Endothelial cell of umbilical vein (primary cell): ENCODE results near the gene PSENEN. TPM values are rescaled to one million over a fixed set of nuclear protein-coding genes. Genes with fewer than 3 reads are reported as not detected.

Experiments
- BruUV-seq: library from RNA; stranded (reverse); fragments of 400-500 nt; replicated peaks from 2 replicates; lab custom pipeline; 2021; lab: Mats Ljungman, UMichigan
- CTCF ChIA-PET: fragments of 300-600, 350-600 bp; sonication (Branson Sonifier 250); formaldehyde crosslinking; loops from one replicate; lab custom pipeline; 2021; ENCODE audit warnings: antibody characterized with exemption, inconsistent platforms; lab: Charles Lee
- POLR2A ChIA-PET: fragments of 300-600, 350-600 bp; sonication (Branson Sonifier 250); formaldehyde crosslinking; loops from one replicate; lab custom pipeline; 2021; ENCODE audit warnings: antibody characterized with exemption, inconsistent platforms; lab: Charles Lee
- DNase-seq: peaks from one replicate; pipeline ENCODE4 v3.0.0-alpha.2; 2011; ENCODE audit warnings: low read depth, low spot score
- FAIRE-seq: peaks from 2 replicates; lab custom pipeline; 2011; peaks lifted over from hg19 to GRCh38; lab: Jason Lieb, UNC
- H2AFZ ChIP-seq: 2 replicates; pipeline ENCODE4 v1.6.0; 2012; ENCODE audit warnings: low read depth, low read length, control low read depth, inconsistent platforms
- H3K27ac ChIP-seq: 2 replicates; pipeline ENCODE4 v1.5.1; 2011; ENCODE audit warnings: low read depth, mild to moderate bottlenecking, control low read depth, low read length, moderate library complexity; ENCODE audit not compliant: insufficient read depth
- H3K27me3 ChIP-seq, 2 experiments: 2 replicates each; pipeline versions ENCODE4 v1.6.0 to v1.6.1; 2011; ENCODE audit warnings: low read length in 2 of 2, mixed read lengths in 1 of 2; ENCODE audit not compliant: control insufficient read depth in 2 of 2, insufficient read depth in 2 of 2
- H3K36me3 ChIP-seq, 2 experiments: 2 replicates in 1 of 2; 3 replicates in 1 of 2; pipeline ENCODE4 v1.5.1; 2011; ENCODE audit warnings: low read length in 2 of 2, mild to moderate bottlenecking in 1 of 2, moderate library complexity in 1 of 2; ENCODE audit not compliant: control insufficient read depth in 2 of 2, insufficient read depth in 2 of 2; ENCODE audit errors: extremely low read depth in 1 of 2
- H3K4me1 ChIP-seq: 3 replicates; pipeline ENCODE4 v1.5.1; 2011; ENCODE audit warnings: mild to moderate bottlenecking, low read length; ENCODE audit not compliant: control insufficient read depth, insufficient read depth; ENCODE audit errors: extremely low read depth
- H3K4me2 ChIP-seq: 2 replicates; pipeline ENCODE4 v1.6.1; 2011; ENCODE audit warnings: low read length, control low read depth, mixed read lengths; ENCODE audit not compliant: insufficient read depth
- H3K4me3 ChIP-seq, 3 experiments: fragments of 200-600 bp in 1 of 3; sonication (generic), shearing (Covaris generic) in 1 of 3; replicated peaks in 1 of 3; 2 replicates each; pipeline ENCODE4 v1.5.1; 2011 to 2016; ENCODE audit warnings: control low read depth in 3 of 3, low read length in 3 of 3, mild to moderate bottlenecking in 2 of 3, inconsistent platforms in 1 of 3, low read depth in 1 of 3, moderate library complexity in 1 of 3; ENCODE audit not compliant: insufficient read depth in 1 of 3
- H3K79me2 ChIP-seq: 2 replicates; pipeline ENCODE4 v1.6.0; 2012; ENCODE audit warnings: low read length, inconsistent platforms; ENCODE audit not compliant: control insufficient read depth, insufficient read depth
- H3K9ac ChIP-seq: replicated peaks from 2 replicates; pipeline ENCODE3; 2011; ENCODE audit warnings: low read length, control low read depth; ENCODE audit not compliant: insufficient read depth; ENCODE audit errors: extremely low read depth
- H3K9me1 ChIP-seq: replicated peaks from 3 replicates; pipeline ENCODE4 v1.6.0; 2011; ENCODE audit warnings: mild to moderate bottlenecking, low read length; ENCODE audit not compliant: control insufficient read depth, insufficient read depth; ENCODE audit errors: extremely low read depth
- H3K9me3 ChIP-seq: replicated peaks from 2 replicates; pipeline ENCODE4 v1.5.1; 2012; ENCODE audit warnings: low read length, inconsistent platforms; ENCODE audit not compliant: control insufficient read depth, insufficient read depth
- H4K20me1 ChIP-seq: replicated peaks from 2 replicates; pipeline ENCODE3; 2011; ENCODE audit warnings: mild to moderate bottlenecking, low read length; ENCODE audit not compliant: control insufficient read depth, insufficient read depth; ENCODE audit errors: extremely low read depth
- CTCF ChIP-seq, 2 donors: IDR thresholded peaks; 1 replicate in 1 of 2; 2 replicates in 1 of 2; pipeline ENCODE4 v1.5.1; 2011; ENCODE audit warnings: low read length in 2 of 2, mild to moderate bottlenecking in 2 of 2, moderate library complexity in 2 of 2, control low read depth in 1 of 2, inconsistent platforms in 1 of 2, low read depth in 1 of 2; ENCODE audit not compliant: insufficient read depth in 1 of 2; ENCODE audit errors: extremely low read depth in 1 of 2
- EZH2 ChIP-seq: IDR thresholded peaks from 2 replicates; pipeline ENCODE4 v1.6.1; 2012; ENCODE audit warnings: borderline replicate concordance, low read depth, mild to moderate bottlenecking, moderate library complexity, low read length, inconsistent platforms; ENCODE audit not compliant: severe bottlenecking
- FOS ChIP-seq: IDR thresholded peaks from 2 replicates; pipeline ENCODE4 v1.6.1; 2011; ENCODE audit warnings: mild to moderate bottlenecking, low read length, moderate library complexity, borderline replicate concordance; ENCODE audit not compliant: insufficient read depth
- GATA2 ChIP-seq: IDR thresholded peaks from 2 replicates; pipeline ENCODE4 v1.7.0; 2011; ENCODE audit warnings: low read depth, mild to moderate bottlenecking, moderate library complexity, mixed read lengths, low read length; ENCODE audit not compliant: insufficient read length, insufficient read depth
- JUN ChIP-seq: IDR thresholded peaks from 2 replicates; pipeline ENCODE4 v1.6.1; 2011; ENCODE audit warnings: borderline replicate concordance, low read depth; ENCODE audit not compliant: insufficient read length, insufficient read depth
- MAX ChIP-seq: IDR thresholded peaks from 2 replicates; pipeline ENCODE4 v1.6.1; 2011; ENCODE audit not compliant: insufficient read depth, insufficient read length
- MYC ChIP-seq: IDR thresholded peaks from one replicate; pipeline ENCODE4 v1.6.1; 2011; ENCODE audit warnings: mild to moderate bottlenecking, low read depth, low read length
- POLR2A ChIP-seq: IDR thresholded peaks from 2 replicates; pipeline ENCODE4 v1.6.1; 2012; ENCODE audit warnings: low read depth, mild to moderate bottlenecking, control low read depth, low read length
- POLR2AphosphoS5 ChIP-seq: IDR thresholded peaks from 2 replicates; pipeline ENCODE4 v1.6.1; 2012; ENCODE audit warnings: low read depth, mild to moderate bottlenecking, control low read depth, low read length, moderate library complexity; ENCODE audit not compliant: insufficient read depth
- dilution Hi-C: fragments of 300-500 bp; cut with MboI; formaldehyde crosslinking; loops from one replicate; pipeline ENCODE4 v1.15.0; 2019; ENCODE audit warnings: low sequenced_read_pairs; ENCODE audit not compliant: extremely low pct_ligation_motif_present
- intact Hi-C: fragments of 100-400 bp; cut with micrococcal nuclease; formaldehyde crosslinking; loops from one replicate; pipeline ENCODE4 v1.10.0; 2022
- polyA plus RNA-seq, 4 experiments: library from polyadenylated mRNA; depleted of rRNA in 3 of 4; stranded (reverse) in 3 of 4; unstranded in 1 of 4; fragments of >200 nt; gene quantifications; 2 replicates each; pipeline versions ENCODE4 v1.2.1 to v1.2.3, GENCODE V29; 2011 to 2012; ENCODE audit warnings: missing spikeins in 1 of 4
- total RNA-seq: library from RNA; stranded (reverse); gene quantifications from 2 replicates; pipeline ENCODE4 v1.2.3, GENCODE V29; 2021

Gene PSENEN
- total and polyA plus RNA-seq, 2 donors (not counting 3 experiments of a cell fraction or from before 2014, with no cell fraction given), result 60.0 to 70.1 TPM

- H2AFZ ChIP-seq, result no peak overlapping the region
- no peaks in the 10 kb centered on the region for H3K27me3 ChIP-seq
- H3K4me3 ChIP-seq, result no peak overlapping the region
- H3K9me1 ChIP-seq, result no peaks in the 10 kb centered on the region
- dilution Hi-C loops, result no loop called here
- FAIRE-seq, result no peak
- DNase-seq, result no peak
- no peak for TF ChIP-seq EZH2
- TF ChIP-seq FOS, result no peak
- TF ChIP-seq JUN, result no peak
- TF ChIP-seq POLR2AphosphoS5, result no peak
- TF ChIP-seq POLR2A, result no peak
- H3K79me2 ChIP-seq, result no peaks in the 10 kb centered on the region
- no peak overlapping the region for H3K4me2 ChIP-seq
- no peaks in the 10 kb centered on the region for H4K20me1 ChIP-seq
- no peak overlapping the region for H3K9ac ChIP-seq
- ChIA-PET POLR2A (no interaction called here), CTCF (interaction anchor here (1.0 kb wide), 1 partner anchor 10 kb away, joined by 3 read pairs; the partner anchor contains the start of gene LIN37)
- peaks cover 7 to 39% of the 10 kb centered on the region in 2 experiments for H3K36me3 ChIP-seq
- intact Hi-C loops, result no loop called here
- no peaks in the 10 kb centered on the region for H3K9me3 ChIP-seq
- peaks cover 11% of the 10 kb centered on the region for H3K4me1 ChIP-seq
- BruUV-seq, result TSS peak; percentile 68
- H3K27ac ChIP-seq, result no peak overlapping the region
Observed at GRCh38 chr19:35738021-35738886, 7.2 kb upstream of the PSENEN start.

- no TSS peak for BruUV-seq
- H3K4me3 ChIP-seq, result no peak overlapping the region
- ChIA-PET CTCF (no interaction called here), POLR2A (no interaction called here)
- DNase-seq, result no peak
- peaks cover 11% of the 10 kb centered on the region for H3K4me1 ChIP-seq
- no peaks in the 10 kb centered on the region for H4K20me1 ChIP-seq
- H3K4me2 ChIP-seq, result no peak overlapping the region
- H3K27me3 ChIP-seq, result no peaks in the 10 kb centered on the region
- no peak overlapping the region for H2AFZ ChIP-seq
- no peak overlapping the region for H3K27ac ChIP-seq
- H3K9ac ChIP-seq, result no peak overlapping the region
- no peak for TF ChIP-seq JUN
- no peak for TF ChIP-seq FOS
- TF ChIP-seq EZH2, result no peak
- no peak for TF ChIP-seq MYC
- no peak for TF ChIP-seq MAX
- no peak for TF ChIP-seq POLR2AphosphoS5
- no peak for TF ChIP-seq POLR2A
- TF ChIP-seq GATA2, result no peak
- no peak for TF ChIP-seq CTCF (IDR thresholded peaks at IDR 0.05; ENCODE audit: extremely low read depth in 1 of 2, insufficient read depth in 1 of 2, low read depth in 1 of 2, low read length in 2 of 2)
- intact Hi-C loops, result no loop called here
- no peaks in the 10 kb centered on the region for H3K79me2 ChIP-seq
- no peaks in the 10 kb centered on the region for H3K9me3 ChIP-seq
- peaks cover 7 to 38% of the 10 kb centered on the region in 2 experiments for H3K36me3 ChIP-seq
- dilution Hi-C loops, result no loop called here
- no peaks in the 10 kb centered on the region for H3K9me1 ChIP-seq
- no peak for FAIRE-seq
Observed at GRCh38 chr19:35738887-35739229, 6.6 kb upstream of the PSENEN start.
